SK-N-MC (cell line): ENCODE data around the gene PLEKHG4B.

Source experiments
- EZH2 ChIP-seq: fragments of 200-600 bp; sonication (generic); IDR thresholded peaks from one replicate; pipeline ENCODE4 v1.6.1; 2017; ENCODE audit warnings: antibody characterized with exemption
- POLR2AphosphoS5 ChIP-seq: IDR thresholded peaks from 2 replicates; pipeline ENCODE4 v1.6.1; 2012; ENCODE audit warnings: mild to moderate bottlenecking, low read depth, low read length, borderline replicate concordance

GRCh38 chr5:129820-130219 lies 37.9 kb downstream of the PLEKHG4B start:
- no peak for TF ChIP-seq POLR2AphosphoS5
- TF ChIP-seq EZH2: no peak
